ENCODE data around the gene MRPL42.

MRPL42 gene

DNA sequence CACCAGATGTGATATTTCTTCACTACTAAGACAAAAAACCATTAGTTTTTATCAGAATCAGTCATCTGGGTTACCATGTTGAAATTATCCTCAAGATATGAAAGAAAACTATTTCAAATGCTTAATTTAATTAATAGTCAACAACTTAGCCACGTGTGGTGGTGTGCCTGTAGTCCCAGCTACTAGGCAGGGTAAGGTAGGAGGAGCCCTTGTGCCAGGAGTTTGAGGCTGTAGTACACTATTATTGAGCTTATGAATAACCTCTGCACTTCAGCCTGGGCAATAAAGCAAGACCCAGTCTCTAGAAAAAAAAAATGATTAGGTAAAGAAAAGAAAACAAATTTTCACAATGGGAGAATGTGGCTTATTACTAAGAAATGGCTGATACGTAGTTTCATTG lies 33.4 kb downstream of the MRPL42 start:
- DNase-seq = no peak

DNA sequence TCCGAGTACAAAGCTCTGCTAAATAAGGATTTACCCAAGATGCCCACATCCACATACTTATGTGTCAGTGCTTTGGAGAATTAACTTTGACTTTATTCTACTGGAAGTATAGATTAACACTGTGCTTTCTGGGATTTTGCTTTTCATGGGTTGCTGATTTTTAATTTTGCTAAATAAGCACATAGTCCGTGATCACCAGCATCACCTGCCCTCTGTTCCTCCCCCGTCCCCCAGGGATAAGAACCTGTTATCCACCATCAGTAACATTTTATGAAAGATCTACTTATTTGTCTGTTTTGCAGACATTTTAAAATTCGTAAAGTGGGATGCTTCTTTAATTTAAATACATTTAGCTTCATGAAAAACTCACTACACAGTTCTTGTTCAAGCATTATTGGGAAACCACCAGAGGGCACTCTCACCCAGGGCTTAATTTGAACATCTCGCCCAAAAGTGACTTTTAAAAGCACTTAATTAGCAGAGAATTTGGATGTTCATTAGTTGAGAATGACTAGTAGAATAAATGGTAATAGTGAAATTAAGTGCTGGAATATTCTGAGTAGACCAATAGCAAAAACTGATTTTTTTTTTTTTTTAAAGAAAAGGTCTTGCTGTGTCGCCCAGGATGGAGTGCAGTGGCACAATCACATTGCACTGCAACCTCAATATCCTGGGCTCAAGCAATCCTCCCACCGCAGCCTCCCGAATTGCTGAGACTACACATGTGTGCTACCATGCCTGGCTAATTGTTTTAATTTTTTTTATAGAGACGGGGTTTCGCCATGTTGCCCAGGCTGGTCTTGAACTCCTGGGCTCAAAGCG lies 35.7 kb downstream of the MRPL42 start:
- peak; percentile 82 for DNase-seq

DNA sequence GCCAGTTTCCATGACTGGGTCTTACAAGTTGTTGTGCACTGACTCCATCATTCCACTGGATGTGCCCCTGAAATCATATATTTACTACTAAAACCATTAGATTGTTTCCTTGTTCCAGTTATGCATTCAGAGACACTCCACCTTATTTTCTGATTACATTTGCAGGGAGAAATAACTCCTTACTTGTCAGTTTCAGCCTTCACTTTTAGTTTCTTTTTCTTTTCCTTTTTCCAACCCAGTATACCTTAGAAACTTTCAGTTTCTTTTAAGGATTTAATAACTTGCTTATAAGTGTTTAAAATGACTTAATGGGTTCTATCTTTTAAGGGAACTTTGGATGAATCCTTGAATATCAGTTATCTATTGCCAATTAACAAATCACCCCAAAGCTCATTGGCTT lies 39.9 kb downstream of the MRPL42 start:
- DNase-seq = no peak

DNA sequence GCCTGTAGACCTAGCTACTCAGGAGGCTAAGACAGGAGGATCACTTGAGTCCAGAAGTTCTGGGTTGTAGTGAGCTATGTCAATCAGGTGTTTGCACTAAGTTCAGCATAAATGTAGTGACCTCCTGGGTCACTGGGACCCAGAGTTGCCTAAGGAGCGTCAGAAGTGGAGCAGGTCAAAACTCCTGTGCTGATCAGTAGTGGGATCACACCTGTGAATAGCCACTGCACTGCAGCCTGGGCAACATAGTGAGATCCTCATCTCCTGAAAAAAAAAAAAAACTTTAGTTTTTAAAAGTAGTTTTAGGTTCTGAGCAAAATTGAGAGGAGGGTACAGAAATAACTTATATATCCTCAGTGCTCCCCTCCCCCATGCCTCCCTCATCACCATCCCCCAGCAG lies 42.2 kb downstream of the MRPL42 start:
- no peak for DNase-seq

DNA sequence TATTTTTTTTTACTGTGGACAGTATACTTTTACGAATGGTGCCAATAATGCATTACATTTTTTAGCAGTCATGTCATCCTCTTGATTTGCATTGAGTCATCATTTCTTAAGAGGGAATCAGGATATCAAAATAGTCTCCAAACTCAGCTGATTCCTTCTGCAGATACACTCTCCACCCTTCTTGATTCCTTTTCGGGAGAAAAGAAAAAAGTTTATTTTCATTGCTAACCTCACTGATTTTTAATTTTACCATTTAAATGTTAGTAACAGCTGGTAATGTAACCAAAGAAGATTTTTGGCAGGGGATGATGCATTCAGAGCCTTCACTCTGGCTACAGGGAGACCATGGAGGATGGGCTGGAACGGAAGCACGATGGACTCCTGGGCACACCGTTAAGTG lies 47.5 kb downstream of the MRPL42 start:
- no peak for DNase-seq

DNA sequence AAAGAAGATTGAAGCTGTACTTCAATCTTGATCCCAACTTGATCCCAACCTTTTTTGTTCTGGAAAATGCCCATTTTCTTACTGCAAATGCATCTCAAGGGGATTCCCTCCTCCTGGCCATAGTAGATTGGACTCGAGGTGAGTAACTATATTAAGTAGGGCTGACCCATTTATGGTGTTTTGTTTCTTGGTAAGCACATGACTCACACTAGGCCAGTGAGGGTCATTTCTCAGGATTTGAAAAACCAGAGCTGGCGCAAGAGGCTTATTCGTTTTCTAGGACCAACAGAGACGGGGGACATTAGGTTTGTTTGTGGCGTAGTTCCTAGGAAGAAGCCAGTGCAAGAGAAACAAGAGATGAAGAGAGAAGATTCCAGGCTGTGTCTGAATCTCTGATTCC lies 51.4 kb downstream of the MRPL42 start:
- no peak for DNase-seq

DNA sequence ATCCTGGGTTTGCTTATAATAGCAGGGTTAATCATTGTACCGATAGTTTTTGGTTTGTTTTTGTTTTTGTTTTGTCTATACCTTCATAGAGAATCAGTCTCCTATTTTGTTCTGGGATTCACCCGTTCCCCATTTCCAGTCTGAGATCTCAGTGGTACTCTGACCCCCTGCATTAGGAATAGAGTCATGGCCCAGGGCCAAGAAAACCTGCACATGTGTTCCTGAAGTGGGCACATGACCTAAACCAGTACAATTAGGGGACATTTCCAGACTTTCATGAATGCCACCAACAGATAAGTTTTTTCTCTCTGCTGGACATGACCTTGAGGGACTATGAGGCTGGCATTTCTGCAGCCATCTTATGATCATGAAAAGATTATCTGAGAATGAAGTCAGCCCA lies 52.5 kb downstream of the MRPL42 start:
- DNase-seq = no peak

DNA sequence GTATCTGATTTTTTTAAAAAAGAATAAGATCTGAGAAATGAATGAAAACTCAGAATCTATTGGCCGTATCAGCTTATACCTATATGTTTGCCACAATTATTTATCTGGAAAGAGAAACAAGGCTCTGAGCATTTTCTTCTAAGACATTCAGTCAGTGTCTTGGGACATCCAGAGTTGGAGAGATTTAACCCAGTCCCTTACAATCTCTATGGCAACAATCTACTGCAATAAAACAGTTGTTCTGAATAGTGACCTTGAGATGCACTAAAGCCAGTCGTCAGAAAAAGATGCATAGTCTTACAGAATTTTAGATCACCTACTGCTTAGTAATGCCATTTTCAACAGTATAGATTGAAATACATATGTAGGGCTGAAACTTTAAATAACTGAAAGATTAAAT lies 53.1 kb downstream of the MRPL42 start:
- DNase-seq = no peak

DNA sequence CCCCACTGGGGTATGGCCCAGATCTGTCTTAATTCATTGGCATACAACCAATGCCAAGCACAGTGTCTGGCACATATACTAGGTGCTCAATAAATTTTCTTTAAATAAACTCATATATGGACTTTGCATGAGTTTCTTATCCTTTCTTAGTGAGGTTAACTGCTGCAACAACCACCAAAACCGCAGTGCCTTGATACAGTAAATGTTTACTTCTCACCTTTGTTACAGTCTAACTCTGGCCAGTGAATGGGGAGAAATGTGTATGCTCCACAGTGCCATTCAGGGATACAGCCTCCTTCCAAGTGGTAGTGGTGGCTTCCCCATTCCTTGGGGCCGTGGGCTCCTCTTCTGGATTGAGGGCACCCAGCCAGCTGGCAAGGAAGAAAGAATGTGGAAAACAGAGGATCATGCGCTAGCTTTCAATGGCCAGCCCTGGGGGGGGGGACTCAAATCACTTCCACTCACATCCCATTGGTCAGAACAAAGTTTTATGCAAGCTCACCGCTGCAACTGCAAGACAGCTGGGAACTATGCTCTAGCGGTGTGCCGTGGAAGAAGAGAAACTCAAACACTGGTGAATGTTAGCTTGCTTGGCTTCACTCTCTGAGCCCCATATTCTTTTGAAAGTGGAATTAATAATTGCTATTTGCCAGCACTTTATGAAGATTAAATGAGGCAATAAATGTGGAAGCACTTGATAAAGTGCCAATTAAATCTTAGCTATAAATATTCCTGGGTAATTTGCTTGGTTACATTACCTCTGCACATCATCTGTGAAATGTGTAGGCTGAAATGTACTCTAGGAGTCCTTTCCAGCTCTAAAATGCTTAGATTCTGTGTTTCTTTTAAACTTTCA lies 54.1 kb downstream of the MRPL42 start:
- no peak for DNase-seq

DNA sequence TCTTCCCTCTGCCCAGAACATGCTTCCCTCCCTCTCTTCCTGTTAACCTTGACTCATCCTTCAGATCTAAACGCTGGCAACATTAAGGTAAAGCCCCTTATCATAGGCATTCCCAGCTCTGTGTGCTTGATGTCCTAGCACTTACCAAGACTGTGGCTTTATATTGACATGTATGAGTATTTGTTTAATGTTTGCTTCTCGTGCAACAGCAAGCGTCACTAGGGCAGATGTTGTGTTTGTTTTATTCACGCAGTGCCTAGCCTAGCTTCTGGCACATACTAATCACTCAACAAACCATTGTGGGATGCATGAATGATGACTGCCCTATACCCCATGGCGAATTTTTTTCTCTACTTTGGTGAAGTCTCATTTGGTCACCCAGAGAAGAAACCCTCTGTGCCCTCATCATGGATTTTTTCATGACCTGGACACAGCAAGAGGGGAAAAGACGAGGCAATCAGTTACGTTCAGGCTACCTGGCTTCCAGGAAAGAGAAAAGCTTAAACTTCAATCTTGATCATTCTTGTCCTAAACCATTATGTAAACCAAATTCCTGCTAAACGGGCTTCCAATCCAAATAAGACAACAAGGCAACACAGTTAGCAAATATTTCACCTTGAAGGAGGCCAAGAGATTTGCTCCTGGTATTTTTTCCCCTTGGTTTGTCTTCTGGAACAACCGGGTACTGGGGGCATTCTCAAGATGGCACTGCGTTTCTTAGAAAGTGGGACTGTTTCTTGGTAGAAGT lies 57.2 kb downstream of the MRPL42 start:
- no peak for DNase-seq

DNA sequence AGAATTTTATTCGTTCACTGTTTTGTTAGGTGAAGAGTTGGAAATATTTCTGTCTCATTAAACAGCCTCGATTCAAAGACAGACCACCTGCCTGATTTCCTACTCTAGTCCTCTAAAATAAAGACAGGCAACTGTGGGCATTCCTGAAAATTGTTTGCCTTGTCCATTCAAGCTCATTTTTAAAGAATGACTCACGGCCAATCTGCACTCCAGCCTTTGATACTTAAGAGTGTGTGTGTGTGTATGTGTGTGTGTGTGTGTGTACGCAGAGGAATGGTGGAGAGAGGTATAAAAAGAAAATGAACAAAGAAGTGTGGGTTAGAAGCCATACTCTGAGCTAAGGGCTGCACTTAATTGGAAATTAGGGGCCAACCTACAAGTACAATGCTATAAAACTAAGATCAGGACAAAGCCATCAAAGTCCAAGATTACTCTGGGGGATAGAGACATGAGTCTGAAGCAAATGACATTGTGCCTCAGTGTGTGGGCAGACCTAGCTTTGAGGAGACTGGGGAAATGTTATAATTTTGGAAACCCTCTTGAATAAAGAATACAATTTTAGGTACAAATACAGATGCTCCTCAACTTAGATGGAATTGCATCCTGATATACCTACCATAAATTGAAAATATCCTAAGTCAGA lies 59.6 kb downstream of the MRPL42 start:
- no peak for DNase-seq

DNA sequence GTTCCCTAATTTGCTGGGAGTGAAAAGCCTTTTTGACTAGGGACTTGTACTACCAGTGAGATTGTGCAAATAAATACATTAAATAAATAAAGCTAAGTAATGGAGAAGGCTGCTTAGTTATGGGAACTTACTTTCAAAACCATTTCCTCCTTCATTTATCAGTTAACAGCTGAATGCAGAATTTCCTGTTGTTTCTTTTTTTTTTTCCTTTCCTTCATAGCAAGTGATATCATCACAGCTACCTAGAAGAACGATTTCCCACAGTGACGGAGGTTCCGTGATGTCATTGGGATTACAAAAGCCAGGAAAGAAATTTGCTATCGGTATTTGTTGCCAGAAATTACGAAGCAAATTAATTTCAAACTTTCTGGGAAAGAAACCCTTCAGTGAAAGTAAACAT lies 63.0 kb downstream of the MRPL42 start:
- peak; percentile 75 for DNase-seq

DNA sequence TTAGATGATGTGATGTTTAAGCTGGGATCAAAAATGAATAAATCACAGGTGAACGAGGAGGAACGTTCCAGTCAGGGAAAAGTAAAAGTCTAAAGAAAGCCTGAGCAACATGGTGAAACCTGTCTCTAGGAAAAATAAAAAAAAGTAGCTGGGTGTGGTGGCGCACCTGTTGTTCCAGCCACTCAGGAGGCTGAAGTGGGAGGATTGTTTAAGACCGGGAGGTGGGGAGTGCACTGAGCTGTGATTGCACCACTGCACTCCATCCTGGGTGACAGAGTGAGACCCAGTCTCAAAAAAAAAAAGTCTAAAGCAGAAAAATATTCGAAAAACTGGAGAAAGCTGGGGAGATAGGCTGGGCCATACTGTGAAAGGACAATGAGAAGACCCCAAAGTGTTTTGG lies 66.0 kb downstream of the MRPL42 start:
- DNase-seq = no peak

DNA sequence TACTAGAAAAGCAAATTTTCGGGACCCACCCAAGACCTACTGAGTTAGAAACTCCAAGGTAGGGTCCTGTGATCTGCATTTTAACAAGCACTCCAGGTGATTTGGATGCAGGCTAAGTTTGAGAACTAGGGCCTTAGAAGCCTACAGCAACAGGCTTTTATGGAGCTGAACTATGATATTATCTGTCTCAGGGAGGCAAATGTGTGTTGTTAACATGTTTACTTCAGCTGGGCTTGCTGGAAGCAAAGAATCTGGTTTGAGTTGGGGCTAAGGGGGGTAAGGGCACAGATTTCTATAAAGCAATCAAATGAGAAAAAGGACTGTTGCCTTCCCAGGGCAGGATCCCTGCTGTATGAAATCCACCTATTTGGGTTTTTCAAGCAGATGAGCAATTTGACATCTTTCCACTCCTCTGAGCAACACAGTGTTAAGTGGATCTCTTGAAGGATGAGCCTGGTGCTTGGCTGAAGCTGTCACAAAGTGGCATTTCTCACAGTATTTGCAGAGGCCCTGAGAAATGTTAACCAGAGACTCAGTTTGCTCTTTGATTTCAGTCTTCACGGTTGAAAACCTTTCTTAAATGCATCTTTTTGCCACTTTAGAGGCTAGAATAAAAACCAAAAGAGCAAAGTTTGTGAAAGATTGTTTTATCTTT lies 68.9 kb downstream of the MRPL42 start:
- DNase-seq = no peak

DNA sequence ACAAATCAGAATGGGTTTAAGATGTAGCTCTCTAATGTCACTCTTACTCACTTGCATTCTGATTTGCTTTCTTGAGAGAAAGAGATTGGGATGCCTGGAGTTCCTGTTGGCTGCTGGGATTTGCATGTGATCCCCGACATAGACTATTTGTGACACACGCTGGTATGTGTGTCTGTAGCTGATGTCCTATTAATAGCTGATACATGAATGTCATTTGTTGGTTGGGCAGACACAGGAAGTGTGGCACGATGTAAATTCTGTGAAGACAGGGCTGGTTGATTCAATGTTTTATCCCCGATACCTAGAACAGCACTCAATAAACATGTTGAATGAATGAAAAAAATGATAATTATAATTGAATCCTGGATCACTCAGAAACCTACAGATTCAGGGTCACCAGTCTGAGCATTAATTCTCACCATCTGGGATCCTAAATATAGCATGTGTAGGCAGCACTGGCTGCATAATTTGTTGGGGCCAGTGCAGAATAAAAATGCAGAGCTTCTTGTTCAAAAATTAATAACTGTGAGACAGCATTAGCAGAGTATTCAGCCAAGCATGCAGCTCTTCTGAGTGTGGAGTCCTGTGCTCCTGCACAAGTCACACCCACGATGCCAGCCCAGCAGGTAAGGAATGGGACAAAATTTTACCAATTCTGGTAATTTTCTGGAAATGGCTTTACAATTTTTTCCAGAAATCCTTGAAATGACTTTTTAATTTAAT lies 69.6 kb downstream of the MRPL42 start:
- DNase-seq = no peak

DNA sequence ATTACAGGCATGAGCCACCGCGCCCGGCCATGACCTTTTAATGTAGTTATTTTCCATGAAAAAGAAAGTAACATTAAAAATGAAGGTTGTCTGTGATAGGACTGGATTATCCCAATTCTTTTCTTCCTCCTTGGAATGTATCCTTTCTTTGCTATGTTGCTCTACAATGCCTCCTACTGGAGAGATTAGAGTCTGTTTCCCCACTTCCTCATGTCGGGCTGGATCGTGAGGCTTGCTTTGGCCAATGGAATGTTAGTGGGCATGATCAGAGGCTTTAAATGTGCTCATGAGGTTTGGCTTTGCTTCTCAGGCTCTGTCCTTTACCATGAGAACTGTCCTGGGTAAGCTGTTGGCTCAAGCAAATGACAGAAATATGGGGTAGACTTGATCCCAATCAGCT lies 70.5 kb downstream of the MRPL42 start:
- DNase-seq = no peak

DNA sequence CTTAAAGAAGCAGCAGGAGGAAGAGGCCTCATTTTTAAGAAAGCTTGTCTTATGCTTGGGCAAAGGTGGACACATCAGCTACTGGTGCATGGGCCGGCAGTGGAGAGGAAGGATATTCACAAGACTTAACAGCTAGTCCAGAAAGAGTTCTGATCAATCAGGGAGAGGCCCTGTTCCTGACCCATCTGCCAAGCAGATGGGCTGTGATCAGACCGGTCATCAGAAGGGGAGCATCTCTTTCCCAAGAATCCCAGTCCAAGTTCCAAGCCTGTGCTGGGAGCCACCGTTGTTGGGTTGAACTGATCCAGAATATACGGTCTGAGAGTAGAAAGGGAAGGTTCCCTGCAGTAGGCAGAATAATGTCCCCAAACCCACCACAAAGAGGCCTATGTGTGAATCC lies 72.5 kb downstream of the MRPL42 start:
- DNase-seq = no peak

DNA sequence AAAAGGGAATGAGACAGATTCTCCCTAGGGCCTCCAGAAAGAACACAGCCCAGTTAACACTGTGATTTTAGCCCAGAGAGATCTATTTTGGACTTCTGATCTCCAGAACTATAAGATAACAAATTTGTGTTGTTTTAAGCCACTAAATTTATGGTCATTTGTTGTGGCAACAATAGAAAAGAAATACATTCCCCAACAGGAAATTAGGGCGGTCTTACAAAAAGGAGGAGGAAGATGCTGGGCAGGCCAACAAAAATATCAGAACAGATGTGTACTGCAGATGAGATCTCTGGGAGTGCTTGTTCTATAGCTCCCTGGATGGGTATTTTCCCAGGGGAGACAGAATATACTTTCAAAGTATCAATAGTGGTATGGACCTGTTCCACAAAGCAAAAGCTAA lies 73.2 kb downstream of the MRPL42 start:
- no peak for DNase-seq

DNA sequence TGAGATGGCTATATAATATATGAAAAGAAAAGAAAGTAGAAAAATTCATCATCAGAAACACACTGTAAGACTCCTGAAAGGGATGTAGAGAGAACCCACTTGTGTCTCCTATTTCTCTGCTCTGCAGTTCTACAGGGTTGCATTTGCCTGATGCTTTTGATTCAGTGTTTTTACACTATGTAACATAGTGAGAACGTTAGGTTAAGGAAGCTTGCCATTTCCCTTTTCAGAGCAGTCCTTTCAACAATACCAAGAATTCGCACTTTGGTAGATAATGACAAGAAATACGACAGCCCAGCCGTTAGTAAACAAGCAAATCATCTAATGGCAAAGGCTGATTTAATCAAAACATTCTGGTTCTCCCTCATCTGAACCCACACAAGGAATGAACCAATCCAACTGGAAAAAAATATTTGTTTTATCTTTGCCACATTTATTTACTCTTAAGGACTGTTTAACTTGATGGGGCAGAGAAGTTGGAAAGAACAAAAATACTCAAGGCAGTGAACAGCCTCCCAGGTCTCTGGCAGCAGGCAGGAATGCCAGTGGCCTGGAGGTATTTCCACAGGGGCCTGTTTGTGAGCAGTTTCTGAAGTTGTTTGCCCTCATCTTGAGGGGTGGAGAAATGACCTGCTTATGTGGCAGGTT lies 74.4 kb downstream of the MRPL42 start:
- peak; percentile 59 for DNase-seq

DNA sequence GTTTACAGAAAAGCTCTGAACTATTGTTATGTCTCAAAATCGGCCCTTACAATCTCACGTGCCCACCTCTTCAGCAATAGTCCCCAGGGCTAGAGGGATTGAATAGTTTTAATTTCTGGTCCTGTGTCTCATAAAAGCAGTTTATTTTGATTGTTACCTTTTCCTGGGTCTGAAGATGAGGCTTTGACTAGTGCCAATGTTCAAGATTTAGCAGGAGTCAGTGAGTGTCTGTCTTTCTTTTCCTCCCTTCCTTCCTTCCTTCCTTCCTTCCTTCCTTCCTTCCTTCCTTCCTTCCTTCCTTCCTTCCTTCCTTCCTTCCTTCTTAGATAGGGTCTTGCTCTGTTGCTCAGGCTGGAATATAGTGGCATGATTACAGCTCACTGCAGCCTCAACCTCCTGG lies 80.5 kb downstream of the MRPL42 start:
- no peak for DNase-seq

DNA sequence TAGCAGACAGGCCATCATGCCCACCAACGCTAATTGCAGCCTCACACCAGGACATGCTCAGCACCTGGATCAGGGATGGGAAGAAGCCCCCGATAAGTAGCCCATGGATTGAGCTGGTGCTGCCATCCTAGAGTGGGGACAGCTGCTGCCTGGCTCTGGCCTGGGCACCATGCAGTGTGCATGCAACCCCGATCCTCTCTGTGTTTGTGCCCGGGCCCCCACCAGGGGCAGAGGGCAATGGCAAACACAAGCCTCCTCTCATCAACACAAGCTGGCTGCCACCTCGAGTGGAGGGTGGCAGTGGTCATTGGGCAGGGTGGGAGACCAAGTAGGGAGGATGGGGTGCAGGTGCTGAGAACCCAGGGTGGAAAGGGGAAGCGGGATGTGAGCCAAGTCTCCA lies 81.9 kb downstream of the MRPL42 start:
- DNase-seq = no peak

All from hematopoietic multipotent progenitor cell treated with erythropoietin and hydrocortisone succinate and interleukin-3 and kit ligand, for 4 days (in vitro differentiated cells).